OCI-LY7 (cell line): ENCODE results near the gene CHEK2. TPM values are rescaled to one million over a fixed set of nuclear protein-coding genes. Genes with fewer than 3 reads are reported as not detected.

Experiments used
- BruUV-seq: library from RNA; stranded (reverse); fragments of 400-500 nt; replicated peaks from 2 replicates; lab custom pipeline; 2021; lab: Mats Ljungman, UMichigan
- CTCF ChIA-PET: fragments of 300-600 bp; sonication (Branson Sonifier 250); formaldehyde crosslinking; loops from one replicate; lab custom pipeline; 2022; ENCODE audit warnings: antibody characterized with exemption; ENCODE audit not compliant: unreplicated experiment; lab: Charles Lee
- POLR2A ChIA-PET: fragments of 300-600 bp; sonication (Branson Sonifier 250); formaldehyde crosslinking; loops from one replicate; lab custom pipeline; 2022; ENCODE audit warnings: antibody characterized with exemption; lab: Charles Lee
- DNase-seq: peaks from one replicate; pipeline ENCODE4 v3.0.0-alpha.2; 2015; ENCODE audit warnings: low spot score
- H2AFZ ChIP-seq: fragments of 200-600 bp; sonication (generic), shearing (Covaris generic); 2 replicates; pipeline ENCODE4 v1.6.1; 2014; ENCODE audit warnings: mild to moderate bottlenecking, antibody characterized with exemption, low read length, moderate library complexity
- H3K27ac ChIP-seq: fragments of 200-600 bp; sonication (generic); 2 replicates; pipeline ENCODE4 v1.5.1; 2014; ENCODE audit warnings: mixed run types, low read depth, mild to moderate bottlenecking, moderate library complexity, low read length, inconsistent platforms; ENCODE audit not compliant: poor library complexity, severe bottlenecking
- H3K36me3 ChIP-seq: fragments of 200-600 bp; sonication (generic); 2 replicates; pipeline ENCODE4 v1.6.1; 2014; ENCODE audit warnings: mild to moderate bottlenecking, antibody characterized with exemption, low read length, moderate library complexity, mixed read lengths; ENCODE audit not compliant: insufficient read depth
- H3K4me1 ChIP-seq: fragments of 200-600 bp; sonication (generic); 2 replicates; pipeline ENCODE4 v1.5.1; 2014; ENCODE audit warnings: mild to moderate bottlenecking, low read length; ENCODE audit not compliant: insufficient read depth, poor library complexity, severe bottlenecking
- H3K4me2 ChIP-seq: fragments of 200-600 bp; sonication (generic); 2 replicates; pipeline ENCODE4 v1.6.1; 2014; ENCODE audit warnings: mild to moderate bottlenecking, low read length
- H3K4me3 ChIP-seq: fragments of 200-600 bp; sonication (generic); 2 replicates; pipeline ENCODE4 v1.5.1; 2014; ENCODE audit warnings: mild to moderate bottlenecking, low read depth, low read length; ENCODE audit not compliant: poor library complexity, severe bottlenecking
- H3K79me2 ChIP-seq: fragments of 200-600 bp; sonication (generic); 2 replicates; pipeline ENCODE4 v1.6.1; 2016; ENCODE audit warnings: low read depth, mild to moderate bottlenecking, low read length, moderate library complexity, mixed read lengths; ENCODE audit not compliant: insufficient read depth
- H3K9me2 ChIP-seq: fragments of 200-600 bp; sonication (generic); 2 replicates; pipeline ENCODE4 v1.6.1; 2016; ENCODE audit warnings: mild to moderate bottlenecking, low read length, mixed read lengths; ENCODE audit not compliant: insufficient read depth
- H3K9me3 ChIP-seq: fragments of 200-600 bp; sonication (generic); 2 replicates; pipeline ENCODE4 v1.6.1; 2014; ENCODE audit warnings: mild to moderate bottlenecking, mixed run types, low read length, mixed read lengths
- H4K20me1 ChIP-seq: fragments of 200-600 bp; sonication (generic); 2 replicates; pipeline ENCODE4 v1.6.1; 2014; ENCODE audit warnings: mild to moderate bottlenecking, antibody characterized with exemption, low read length, moderate library complexity, mixed read lengths; ENCODE audit not compliant: insufficient read depth
- EZH2phosphoT487 ChIP-seq: fragments of 200-600 bp; sonication (generic); IDR thresholded peaks from 2 replicates; pipeline ENCODE4 v1.6.1; 2018; ENCODE audit warnings: low read depth, borderline replicate concordance, mild to moderate bottlenecking, mixed run types, antibody characterized with exemption, low read length, moderate library complexity, mixed read lengths
- intact Hi-C: fragments of 100-400 bp; cut with micrococcal nuclease; formaldehyde crosslinking; loops from one replicate; pipeline ENCODE4 v1.10.0; 2022; ENCODE audit not compliant: unreplicated experiment
- total RNA-seq, 2 experiments: library from RNA; depleted of rRNA in 1 of 2; stranded (reverse); fragments of >200 nt in 1 of 2; shearing (Covaris generic) in 1 of 2; gene quantifications; 2 replicates each; pipeline ENCODE4 v1.2.3, GENCODE V29; 2014 to 2022
- TF ChIP-seq, protein P1 (sequence below): fragments of 200-600 bp; sonication (generic); conservative IDR thresholded peaks from 2 replicates; pipeline ENCODE4 v1.5.1; 2014; ENCODE audit warnings: mild to moderate bottlenecking, antibody characterized with exemption, low read length, moderate library complexity, mixed read lengths

CHEK2 gene
- total RNA-seq, 2 experiments from 2014 or later = 49.3 to 77.4 TPM

DNA sequence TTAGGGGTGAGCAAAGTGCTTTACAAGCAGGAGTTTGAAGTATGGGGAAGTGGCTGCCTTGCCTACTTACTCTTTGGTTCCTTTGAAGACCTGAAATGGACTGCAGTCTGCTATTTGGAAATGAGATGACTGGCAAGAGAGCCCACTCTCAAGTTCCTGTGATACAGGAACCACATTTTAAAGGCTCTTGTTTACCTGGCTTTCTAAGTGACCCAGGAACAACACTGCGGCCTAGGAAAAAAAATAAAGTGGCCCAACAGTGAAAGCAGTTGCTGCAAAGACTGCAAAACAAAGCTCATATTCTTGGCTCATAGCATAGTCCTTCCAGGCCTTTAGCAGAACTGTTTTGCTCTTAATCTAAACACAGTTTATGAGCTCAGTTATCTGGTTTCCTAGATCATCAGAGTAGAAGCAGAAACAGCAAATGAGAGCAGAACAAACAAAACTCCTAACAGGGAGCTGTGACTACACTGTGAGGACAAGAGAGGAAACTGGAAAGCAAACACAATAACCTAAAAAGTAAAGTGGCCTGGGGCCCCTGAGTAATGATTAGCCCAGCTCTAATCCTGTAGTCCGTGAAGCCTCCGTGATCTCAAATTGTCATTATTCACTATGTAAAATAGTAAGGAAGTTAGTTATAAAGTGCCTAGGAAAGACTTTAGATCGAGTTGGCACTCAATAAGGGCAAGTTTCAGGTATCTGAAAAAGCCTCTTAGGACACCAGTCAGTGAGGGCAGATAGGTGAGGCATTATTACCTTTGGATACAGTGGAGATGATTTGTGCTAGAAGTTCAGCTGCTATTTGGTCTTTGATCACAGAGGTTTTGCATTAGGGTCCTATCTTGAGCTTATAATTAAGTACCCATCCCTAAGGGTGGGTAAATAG, 42.4 kb upstream of the CHEK2 start:
- Histone ChIP-seq H3K79me2 (no peaks in the 10 kb centered on the region), H3K4me3 (no peak overlapping the region), H2AFZ (no peak overlapping the region), H3K36me3 (peaks cover 94% of the 10 kb centered on the region), H3K27ac (no peak overlapping the region), H4K20me1 (peaks cover 21% of the 10 kb centered on the region), H3K9me3 (no peaks in the 10 kb centered on the region), H3K4me2 (no peak overlapping the region), H3K4me1 (no peaks in the 10 kb centered on the region), H3K9me2 (no peaks in the 10 kb centered on the region)
- CTCF ChIA-PET = no interaction called here
- DNase-seq = no peak
- POLR2A ChIA-PET = interaction anchor here (0.6 to 1.6 kb wide), 4 partner anchors 12 to 39 kb away, joined by 3 to 4 read pairs (median 3); partner anchors contain the start of gene CCDC117
- TSS peak; percentile 7 for BruUV-seq
- TF ChIP-seq, protein P1, sequence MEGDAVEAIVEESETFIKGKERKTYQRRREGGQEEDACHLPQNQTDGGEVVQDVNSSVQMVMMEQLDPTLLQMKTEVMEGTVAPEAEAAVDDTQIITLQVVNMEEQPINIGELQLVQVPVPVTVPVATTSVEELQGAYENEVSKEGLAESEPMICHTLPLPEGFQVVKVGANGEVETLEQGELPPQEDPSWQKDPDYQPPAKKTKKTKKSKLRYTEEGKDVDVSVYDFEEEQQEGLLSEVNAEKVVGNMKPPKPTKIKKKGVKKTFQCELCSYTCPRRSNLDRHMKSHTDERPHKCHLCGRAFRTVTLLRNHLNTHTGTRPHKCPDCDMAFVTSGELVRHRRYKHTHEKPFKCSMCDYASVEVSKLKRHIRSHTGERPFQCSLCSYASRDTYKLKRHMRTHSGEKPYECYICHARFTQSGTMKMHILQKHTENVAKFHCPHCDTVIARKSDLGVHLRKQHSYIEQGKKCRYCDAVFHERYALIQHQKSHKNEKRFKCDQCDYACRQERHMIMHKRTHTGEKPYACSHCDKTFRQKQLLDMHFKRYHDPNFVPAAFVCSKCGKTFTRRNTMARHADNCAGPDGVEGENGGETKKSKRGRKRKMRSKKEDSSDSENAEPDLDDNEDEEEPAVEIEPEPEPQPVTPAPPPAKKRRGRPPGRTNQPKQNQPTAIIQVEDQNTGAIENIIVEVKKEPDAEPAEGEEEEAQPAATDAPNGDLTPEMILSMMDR = no peak
- TF ChIP-seq EZH2phosphoT487 = no peak
- intact Hi-C loops = no loop called here

DNA sequence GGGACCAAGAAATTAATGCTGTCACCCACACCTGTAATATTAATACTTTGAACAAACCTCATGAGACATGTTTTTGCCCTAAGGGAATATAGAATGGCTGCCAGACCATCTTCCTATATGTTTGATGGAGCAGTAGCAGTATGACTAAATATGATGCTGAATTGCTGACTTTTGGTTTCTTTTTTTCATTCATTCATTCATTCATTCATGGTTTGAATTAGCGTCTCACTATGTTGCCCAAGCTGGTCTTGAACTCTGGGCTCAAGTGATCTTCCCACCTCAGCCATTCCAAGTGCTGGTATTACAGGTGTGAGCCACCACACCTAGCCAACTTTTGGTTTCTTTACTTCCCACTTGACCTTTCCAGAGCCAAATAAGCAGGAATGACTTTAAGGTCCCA, 38.7 kb upstream of the CHEK2 start:
- intact Hi-C loops = no loop called here
- DNase-seq = no peak
- no peaks in the 10 kb centered on the region for H3K9me2 ChIP-seq
- no peaks in the 10 kb centered on the region for H3K79me2 ChIP-seq
- no peak overlapping the region for H2AFZ ChIP-seq
- BruUV-seq = no TSS peak
- H4K20me1 ChIP-seq = peaks cover 9% of the 10 kb centered on the region
- no peak overlapping the region for H3K4me3 ChIP-seq
- no peaks in the 10 kb centered on the region for H3K9me3 ChIP-seq
- H3K4me1 ChIP-seq = no peaks in the 10 kb centered on the region
- no peak overlapping the region for H3K27ac ChIP-seq
- POLR2A ChIA-PET = interaction anchor here (1.4 kb wide), 1 partner anchor 18 kb away, joined by 5 read pairs; no protein-coding TSS in a partner anchor
- CTCF ChIA-PET = no interaction called here
- TF ChIP-seq EZH2phosphoT487 = no peak
- TF ChIP-seq, protein P1 = no peak
- no peak overlapping the region for H3K4me2 ChIP-seq
- H3K36me3 ChIP-seq = peaks cover 92% of the 10 kb centered on the region
